Caco-2 (cell line): ENCODE results near the gene RNF103. TPM values are rescaled to one million over a fixed set of nuclear protein-coding genes. Genes with fewer than 3 reads are reported as not detected.

Source experiments
- BruUV-seq: library from RNA; stranded (reverse); fragments of 400-500 nt; replicated peaks from 2 replicates; lab custom pipeline; 2021; lab: Mats Ljungman, UMichigan
- CTCF ChIA-PET: fragments of 300-600 bp; sonication (Branson Sonifier 250); formaldehyde crosslinking; loops from one replicate; lab custom pipeline; 2022; ENCODE audit warnings: antibody characterized with exemption; lab: Charles Lee
- POLR2A ChIA-PET: fragments of 300-600 bp; sonication (Branson Sonifier 250); formaldehyde crosslinking; loops from one replicate; lab custom pipeline; 2022; ENCODE audit warnings: antibody characterized with exemption; lab: Charles Lee
- DNase-seq, 2 experiments: peaks; one replicate each; pipeline versions ENCODE4 v3.0.0 to v3.0.0-alpha.2; 2020 to 2022
- H3K27me3 ChIP-seq: replicated peaks from 2 replicates; pipeline ENCODE4 v1.6.0; 2011; ENCODE audit warnings: low read length; ENCODE audit not compliant: control insufficient read depth, insufficient read depth
- H3K36me3 ChIP-seq: 2 replicates; pipeline ENCODE4 v1.5.1; 2011; ENCODE audit warnings: low read length; ENCODE audit not compliant: control insufficient read depth, insufficient read depth
- H3K4me1 ChIP-seq: fragments of 250-450 bp; sonication (Bioruptor Pico); 2 replicates; pipeline ENCODE4 v1.5.1; 2020; ENCODE audit warnings: mild to moderate bottlenecking
- H3K4me3 ChIP-seq: 2 replicates; pipeline ENCODE4 v1.5.1; 2011; ENCODE audit warnings: low read depth, mild to moderate bottlenecking, control low read depth, low read length
- H3K9me3 ChIP-seq: fragments of 250-450 bp; sonication (Bioruptor Pico); 2 replicates; pipeline ENCODE4 v1.5.1; 2020; ENCODE audit warnings: mild to moderate bottlenecking, moderate library complexity
- H3K27ac Mint-ChIP-seq: one replicate; pipeline ENCODE4 v1.8.0; 2022; ENCODE audit warnings: mixed read lengths; ENCODE audit not compliant: unreplicated experiment
- H3K27me3 Mint-ChIP-seq: one replicate; pipeline ENCODE4 v1.8.0; 2022; ENCODE audit warnings: mixed read lengths; ENCODE audit not compliant: insufficient read depth, unreplicated experiment
- H3K36me3 Mint-ChIP-seq: one replicate; pipeline ENCODE4 v1.8.0; 2022; ENCODE audit warnings: mild to moderate bottlenecking, mixed read lengths; ENCODE audit not compliant: insufficient read depth, unreplicated experiment
- H3K4me1 Mint-ChIP-seq: one replicate; pipeline ENCODE4 v1.8.0; 2022; ENCODE audit warnings: low read depth, mixed read lengths; ENCODE audit not compliant: unreplicated experiment
- H3K4me3 Mint-ChIP-seq: one replicate; pipeline ENCODE4 v1.8.0; 2022; ENCODE audit warnings: mild to moderate bottlenecking, moderate library complexity, mixed read lengths; ENCODE audit not compliant: unreplicated experiment
- H3K9me3 Mint-ChIP-seq: one replicate; pipeline ENCODE4 v1.8.0; 2022; ENCODE audit warnings: mixed read lengths; ENCODE audit not compliant: unreplicated experiment
- CTCF ChIP-seq, 2 experiments: fragments of 200-600 bp in 1 of 2; IDR thresholded peaks; 1 replicate in 1 of 2; 2 replicates in 1 of 2; pipeline versions ENCODE4 v1.5.1 to v1.8.0; 2011 to 2022; ENCODE audit warnings: antibody characterized with exemption in 1 of 2, control low read depth in 1 of 2, inconsistent platforms in 1 of 2, low read depth in 1 of 2, low read length in 1 of 2, mild to moderate bottlenecking in 1 of 2, moderate library complexity in 1 of 2; ENCODE audit not compliant: insufficient read depth in 1 of 2, severe bottlenecking in 1 of 2, unreplicated experiment in 1 of 2
- intact Hi-C: fragments of 100-400 bp; cut with micrococcal nuclease; formaldehyde crosslinking; loops from one replicate; pipeline ENCODE4 v1.10.0; 2022; ENCODE audit not compliant: unreplicated experiment
- total RNA-seq: library from RNA; stranded (reverse); gene quantifications from 2 replicates; pipeline ENCODE4 v1.2.3, GENCODE V29; 2022

Gene RNF103
- total RNA-seq, 1 experiment from 2014 or later = 21.8 TPM

GRCh38 chr2:86610871-86611270 is 12.8 kb downstream of the RNF103 start:
- TF ChIP-seq CTCF (IDR thresholded peaks at IDR 0.05; ENCODE audit: insufficient read depth in 1 of 2, low read depth in 1 of 2, low read length in 1 of 2, severe bottlenecking in 1 of 2, unreplicated experiment in 1 of 2) = no peak
- DNase-seq = no peak
- Mint-ChIP-seq H3K27me3 (no peaks in the 10 kb centered on the region), H3K9me3 (no peaks in the 10 kb centered on the region), H3K4me1 (no peaks in the 10 kb centered on the region), H3K27ac (no peak overlapping the region), H3K36me3 (peaks cover 17% of the 10 kb centered on the region), H3K4me3 (no peak overlapping the region)
- Histone ChIP-seq H3K9me3 (no peaks in the 10 kb centered on the region), H3K36me3 (peaks cover 3% of the 10 kb centered on the region), H3K4me1 (no peaks in the 10 kb centered on the region), H3K4me3 (no peak overlapping the region), H3K27me3 (no peaks in the 10 kb centered on the region)
- intact Hi-C loops = no loop called here
- BruUV-seq = no TSS peak
- CTCF ChIA-PET = no interaction called here
- POLR2A ChIA-PET = no interaction called here

- no peaks in the 10 kb centered on the region for H3K9me3 Mint-ChIP-seq
- intact Hi-C loops = no loop called here
- no peak overlapping the region for H3K4me3 ChIP-seq
- H3K4me1 Mint-ChIP-seq = no peaks in the 10 kb centered on the region
- POLR2A ChIA-PET = no interaction called here
- no peak overlapping the region for H3K27ac Mint-ChIP-seq
- no peaks in the 10 kb centered on the region for H3K27me3 ChIP-seq
- H3K4me1 ChIP-seq = no peaks in the 10 kb centered on the region
- no peak for DNase-seq
- H3K36me3 Mint-ChIP-seq = peaks cover 15% of the 10 kb centered on the region
- H3K9me3 ChIP-seq = no peaks in the 10 kb centered on the region
- CTCF ChIA-PET = interaction anchor here (1.1 kb wide), 1 partner anchor 90 kb away, joined by 3 read pairs; no protein-coding TSS in a partner anchor
- H3K27me3 Mint-ChIP-seq = no peaks in the 10 kb centered on the region
- no TSS peak for BruUV-seq
- no peak overlapping the region for H3K4me3 Mint-ChIP-seq
- no peak for TF ChIP-seq CTCF (IDR thresholded peaks at IDR 0.05; ENCODE audit: insufficient read depth in 1 of 2, low read depth in 1 of 2, low read length in 1 of 2, severe bottlenecking in 1 of 2, unreplicated experiment in 1 of 2)
- peaks cover 3% of the 10 kb centered on the region for H3K36me3 ChIP-seq
Measured at GRCh38 chr2:86608832-86609410, 14.7 kb downstream of the RNF103 start.

GRCh38 chr2:86603905-86604304 is 19.8 kb downstream of the RNF103 start:
- Mint-ChIP-seq H3K9me3 (no peaks in the 10 kb centered on the region), H3K27me3 (no peaks in the 10 kb centered on the region), H3K4me1 (no peaks in the 10 kb centered on the region), H3K4me3 (no peak overlapping the region), H3K27ac (no peak overlapping the region), H3K36me3 (no peaks in the 10 kb centered on the region)
- H3K4me1 ChIP-seq = no peaks in the 10 kb centered on the region
- ChIA-PET CTCF (no interaction called here), POLR2A (no interaction called here)
- H3K9me3 ChIP-seq = no peaks in the 10 kb centered on the region
- no peak for TF ChIP-seq CTCF (IDR thresholded peaks at IDR 0.05; ENCODE audit: insufficient read depth in 1 of 2, low read depth in 1 of 2, low read length in 1 of 2, severe bottlenecking in 1 of 2, unreplicated experiment in 1 of 2)
- no peaks in the 10 kb centered on the region; the same call in 1 of the 2 replicates for H3K36me3 ChIP-seq
- BruUV-seq = no TSS peak
- intact Hi-C loops = no loop called here
- no peak for DNase-seq
- H3K4me3 ChIP-seq = no peak overlapping the region
- no peaks in the 10 kb centered on the region for H3K27me3 ChIP-seq
